GM19238 (cell line): ENCODE data around the gene CSRP2.

Experiments
- DNase-seq: peaks from one replicate; pipeline ENCODE4 v3.0.0; 2011; ENCODE audit warnings: low spot score; ENCODE audit not compliant: insufficient read length

CSRP2 gene

GRCh38 chr12:76891609-76892008, 12.8 kb upstream of the CSRP2 start:
- no peak for DNase-seq

GRCh38 chr12:76890151-76891143, 11.6 kb upstream of the CSRP2 start:
- no peak for DNase-seq

DNA sequence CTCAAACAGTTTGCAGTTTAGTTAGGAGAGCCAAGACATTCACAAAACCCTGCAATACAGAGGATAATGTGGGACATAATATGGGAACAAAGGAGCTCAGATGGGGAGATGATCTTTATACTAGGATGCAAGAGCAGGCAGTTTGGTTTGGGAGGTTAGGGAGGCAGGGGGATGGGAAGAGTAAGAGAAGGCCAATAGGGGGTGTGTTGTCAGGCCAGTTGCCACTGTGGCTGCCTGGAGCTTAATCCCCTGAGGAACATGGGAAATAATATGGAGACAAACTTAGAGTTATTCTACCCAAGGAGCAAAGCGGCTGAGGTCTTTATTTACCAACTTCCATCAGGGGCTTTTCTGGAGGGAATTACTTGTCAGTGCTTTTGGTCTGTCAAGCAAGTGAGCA, 10.0 kb upstream of the CSRP2 start:
- no peak for DNase-seq

DNA sequence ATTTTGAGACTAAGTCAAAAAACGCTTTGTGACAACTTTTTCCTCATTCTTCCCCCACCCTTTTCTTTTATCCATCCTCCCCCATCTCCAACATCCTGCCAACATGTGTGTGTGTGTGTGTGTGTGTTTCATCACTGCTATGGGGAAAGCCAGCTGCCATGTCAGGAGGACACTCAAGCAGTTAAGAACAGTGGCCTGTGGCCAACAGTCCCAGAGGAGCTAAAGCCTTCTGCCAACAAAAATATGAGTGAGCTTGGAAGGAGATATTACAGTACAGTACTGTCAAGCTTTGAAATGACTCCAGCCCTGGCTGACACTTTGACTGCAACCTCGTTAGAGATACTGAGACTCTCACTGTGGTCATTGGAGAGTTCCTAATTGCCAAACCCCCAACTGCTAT, 5.0 kb upstream of the CSRP2 start:
- no peak for DNase-seq

DNA sequence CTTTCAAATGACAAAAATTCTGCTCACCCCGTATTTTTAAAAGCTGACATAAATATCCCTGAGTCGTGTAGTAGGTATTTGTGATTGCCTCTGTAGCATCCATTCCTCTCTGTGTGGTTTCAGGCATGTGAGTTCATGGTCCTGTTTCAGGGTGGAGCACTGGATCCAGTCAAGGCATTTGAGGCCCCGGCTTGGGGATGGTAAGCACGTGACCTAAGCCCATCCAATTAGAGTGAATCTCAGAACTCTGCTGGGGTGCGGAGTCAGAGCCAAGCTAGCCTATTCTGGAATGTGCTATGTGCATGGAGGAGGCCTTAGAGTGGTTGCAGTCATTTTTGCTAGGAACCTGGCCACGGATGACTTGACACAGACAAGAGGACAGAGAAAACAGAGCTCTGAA, 4.3 kb upstream of the CSRP2 start:
- no peak for DNase-seq

DNA sequence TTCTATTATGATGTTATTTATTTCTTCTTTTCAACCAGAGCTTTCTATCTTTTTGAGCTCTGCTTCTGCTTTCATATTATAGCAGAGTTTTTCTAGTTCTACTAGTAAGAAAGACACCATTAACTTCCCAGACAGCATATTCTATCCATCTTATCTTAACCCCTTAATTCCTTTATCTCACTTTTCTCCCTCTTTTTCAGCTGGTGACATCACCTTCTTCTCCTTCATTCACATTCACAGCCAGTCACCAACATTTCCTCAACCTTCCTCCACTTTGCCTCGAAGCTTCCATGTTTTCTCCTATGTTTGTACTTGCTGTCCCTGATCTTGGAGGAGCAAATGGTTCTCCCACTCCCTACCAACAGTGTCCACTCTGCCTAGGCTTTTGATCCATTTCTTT, 3.5 kb upstream of the CSRP2 start:
- no peak for DNase-seq

GRCh38 chr12:76881142-76881541, 2.3 kb upstream of the CSRP2 start:
- no peak for DNase-seq

DNA sequence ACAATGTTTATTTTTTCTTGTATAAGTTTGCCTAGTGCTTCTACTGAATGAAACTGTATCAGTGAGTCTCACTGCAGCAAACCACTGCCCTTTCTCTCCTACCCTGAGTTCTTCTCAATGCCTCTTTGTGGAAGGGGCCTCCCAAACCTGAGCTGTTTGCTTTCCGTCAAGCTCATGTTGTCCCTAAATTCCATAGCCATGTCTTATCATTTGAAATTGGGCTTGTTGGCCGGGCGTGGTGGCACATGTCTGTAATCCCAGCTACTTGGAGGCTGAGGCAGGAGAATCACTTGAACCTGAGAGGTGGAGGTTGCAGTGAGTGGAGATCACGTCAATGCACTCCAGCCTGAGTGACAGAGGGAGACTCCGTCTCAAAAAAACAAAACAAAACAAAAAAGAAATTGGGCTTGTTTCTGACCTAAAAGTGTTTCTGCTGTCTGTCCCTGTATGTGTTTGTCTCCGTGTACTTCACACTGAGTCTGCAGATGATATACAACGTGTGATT, 1.8 kb upstream of the CSRP2 start:
- DNase-seq: no peak

GRCh38 chr12:76879710-76880518, 1.1 kb upstream of the CSRP2 start:
- no peak for DNase-seq

- peak; percentile 35 for DNase-seq
Measured at GRCh38 chr12:76878099-76878898, 520 bp downstream of the CSRP2 start.

GRCh38 chr12:76876696-76877229, 2.1 kb downstream of the CSRP2 start:
- no peak for DNase-seq

DNA sequence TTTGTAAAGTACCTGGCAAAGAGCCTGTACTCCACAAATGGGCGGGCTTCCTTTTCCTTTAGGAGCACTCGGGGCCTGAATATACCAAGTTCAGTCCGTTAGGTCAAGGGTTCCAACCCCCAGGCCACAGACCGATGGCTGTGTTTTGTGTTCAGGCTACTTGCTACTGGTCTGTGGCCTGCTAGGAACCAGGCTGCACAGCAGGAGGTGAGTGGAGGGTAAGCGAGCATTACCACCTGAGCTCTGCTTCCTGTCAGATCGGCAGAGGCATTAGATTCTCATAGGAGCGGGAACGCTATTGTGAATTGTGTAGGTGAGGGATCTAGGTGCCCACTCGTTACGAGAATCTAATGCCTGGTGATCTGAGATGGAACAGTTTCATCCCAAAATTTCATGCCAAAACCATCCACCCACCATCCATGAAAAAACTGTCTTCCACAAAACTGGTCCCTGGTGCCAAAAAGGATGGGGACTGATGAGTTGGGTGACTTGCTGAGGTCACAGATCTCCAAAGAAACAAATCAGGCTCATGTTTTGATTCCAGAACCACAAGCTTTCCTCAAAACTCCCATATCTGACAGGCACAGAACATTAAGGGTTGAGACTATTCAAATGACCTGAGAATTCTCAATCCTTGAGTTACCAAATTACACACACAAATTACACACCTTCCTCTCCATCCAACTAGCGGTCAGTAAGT, 4.2 kb downstream of the CSRP2 start:
- no peak for DNase-seq

- no peak for DNase-seq
Measured at GRCh38 chr12:76874027-76874426, 4.8 kb downstream of the CSRP2 start.

DNA sequence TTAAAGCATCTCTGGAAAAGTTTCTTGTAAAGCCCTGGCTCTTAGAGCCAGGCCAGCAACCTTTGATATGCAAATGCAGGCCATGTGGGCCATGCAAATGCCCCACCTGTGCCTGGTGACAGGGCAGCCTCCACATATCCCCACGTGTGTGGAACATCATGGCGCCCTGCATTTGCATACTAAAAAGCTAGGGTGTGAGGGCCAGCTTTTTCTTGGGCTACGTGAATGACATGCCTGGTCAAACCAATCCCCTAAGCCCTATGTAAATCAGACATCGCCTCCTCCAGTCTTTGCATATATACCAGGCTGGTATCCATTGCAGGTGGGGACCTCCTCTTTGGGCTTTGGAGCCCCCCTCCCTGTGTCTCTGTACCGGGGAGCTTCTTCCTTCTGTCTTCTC, 6.4 kb downstream of the CSRP2 start:
- DNase-seq: no peak

DNA sequence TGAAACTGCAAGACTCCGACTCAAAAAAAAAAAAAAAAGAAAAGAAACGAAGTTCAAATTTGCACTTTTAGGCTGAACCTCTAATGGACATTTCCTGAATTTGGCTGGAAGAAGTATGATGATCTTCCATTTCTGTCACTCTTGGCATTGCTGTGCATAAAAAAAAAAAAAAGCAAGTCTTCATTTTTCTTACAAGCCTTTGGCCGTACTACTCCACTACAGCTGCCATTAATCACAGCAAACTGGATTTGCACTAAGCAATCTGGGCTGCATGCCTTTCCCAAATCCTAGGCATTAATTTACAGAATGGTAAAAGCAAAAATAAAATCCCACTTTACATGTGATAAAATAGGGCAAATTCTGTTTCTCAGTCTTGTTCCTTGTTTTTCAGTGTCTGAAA, 7.1 kb downstream of the CSRP2 start:
- DNase-seq: no peak

DNA sequence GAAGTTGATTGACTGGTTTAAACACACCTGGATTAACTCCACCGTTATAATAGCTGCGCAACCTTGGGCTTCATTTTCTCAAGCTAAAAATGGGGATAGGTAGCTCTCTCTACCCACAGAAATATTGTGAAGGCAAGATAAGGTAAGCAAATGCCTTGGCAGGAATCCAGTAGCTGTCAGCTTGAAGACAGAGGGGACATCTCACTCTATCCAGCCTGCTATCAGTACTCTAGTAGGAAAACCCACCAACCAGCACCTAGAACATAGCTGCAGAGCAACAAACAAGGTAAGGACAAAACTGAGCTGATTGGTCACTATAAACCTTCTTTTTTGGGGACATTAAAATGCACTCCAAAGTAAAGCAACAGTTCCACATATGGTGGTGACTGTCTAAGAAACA, 7.7 kb downstream of the CSRP2 start:
- DNase-seq: no peak

DNA sequence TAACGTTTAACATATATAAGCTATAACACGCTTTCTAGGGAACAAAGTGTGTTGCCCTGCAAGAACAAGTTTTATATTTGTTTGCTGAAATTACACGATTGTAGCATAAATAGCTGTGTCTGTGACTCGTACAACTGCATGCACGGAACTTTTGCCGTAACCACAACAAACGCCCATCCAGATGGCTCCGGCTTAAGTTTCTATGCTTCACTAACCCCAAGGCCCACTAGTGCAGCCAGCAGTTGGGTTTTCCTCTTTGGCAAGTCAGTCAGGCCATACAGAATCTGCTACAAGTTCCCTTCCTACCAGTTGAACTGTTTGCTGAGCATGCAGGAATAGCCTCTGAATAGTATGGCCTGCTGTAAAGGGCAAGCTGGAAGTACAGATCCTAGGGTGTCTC, 12.1 kb downstream of the CSRP2 start:
- no peak for DNase-seq

- no peak for DNase-seq
Measured at GRCh38 chr12:76866151-76866567, 12.7 kb downstream of the CSRP2 start.

DNA sequence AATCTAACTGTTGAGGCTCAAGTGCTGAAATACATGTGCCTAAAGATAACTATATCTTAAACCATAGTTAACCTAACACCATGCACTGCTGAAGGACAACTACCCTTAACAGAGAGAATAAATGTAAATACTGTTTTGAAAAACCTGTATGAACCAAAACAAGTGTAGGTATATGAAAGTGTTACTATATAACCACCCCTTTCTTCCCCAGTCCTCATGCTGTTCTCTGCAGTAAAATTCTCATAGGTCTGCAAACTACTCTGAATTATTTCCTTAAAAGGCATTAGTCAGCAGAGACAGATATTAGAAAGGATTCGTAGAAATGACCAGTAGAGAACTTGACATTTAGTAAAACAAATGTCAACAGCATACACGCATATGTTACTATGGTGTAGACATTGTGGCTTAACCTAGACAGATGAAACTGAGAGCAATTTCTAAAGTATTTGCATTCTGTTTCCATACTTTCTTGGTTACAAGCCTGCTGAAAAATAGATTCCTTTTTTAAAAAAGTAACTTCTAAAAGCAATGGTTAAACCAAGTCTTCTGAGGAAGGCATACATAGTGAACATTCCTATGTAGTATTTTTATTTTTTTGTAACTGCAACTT, 13.9 kb downstream of the CSRP2 start:
- DNase-seq: no peak

GRCh38 chr12:76863837-76864236, 15.0 kb downstream of the CSRP2 start:
- DNase-seq: no peak
